Mesenchymal stem cell (in vitro differentiated cells and primary cell): ENCODE data around the gene PIGZ.
"Not testable (repeated sequence)": the region's sequence is repeated elsewhere in the genome, so short reads cannot be mapped to it uniquely, and the experiment has no call there.

Experiments used
- DNase-seq: peaks from one replicate; pipeline ENCODE4 v3.0.0-alpha.2; 2013
- H2AFZ ChIP-seq: one replicate; pipeline ENCODE4 v1.6.1; 2013; ENCODE audit warnings: low read depth, mild to moderate bottlenecking, control low read depth, inconsistent platforms, low read length, moderate library complexity
- H2AK5ac ChIP-seq: 2 replicates; pipeline ENCODE4 v1.6.1; 2013; ENCODE audit warnings: low read length, moderate library complexity, mild to moderate bottlenecking, inconsistent platforms; ENCODE audit not compliant: severe bottlenecking
- H2BK120ac ChIP-seq: one replicate; pipeline ENCODE4 v1.6.1; 2013; ENCODE audit warnings: low read depth, mild to moderate bottlenecking, inconsistent platforms, low read length, moderate library complexity
- H2BK12ac ChIP-seq, 2 experiments: one replicate each; pipeline ENCODE4 v1.6.1; 2013; ENCODE audit warnings: inconsistent platforms in 2 of 2, low read length in 2 of 2, mild to moderate bottlenecking in 2 of 2, moderate library complexity in 2 of 2, control low read depth in 1 of 2
- H2BK15ac ChIP-seq: one replicate; pipeline ENCODE4 v1.6.1; 2013; ENCODE audit warnings: mild to moderate bottlenecking, low read depth, inconsistent platforms; ENCODE audit not compliant: poor library complexity, severe bottlenecking
- H2BK5ac ChIP-seq: 2 replicates; pipeline ENCODE4 v1.6.1; 2013; ENCODE audit warnings: low read depth, mild to moderate bottlenecking, low read length, control low read depth, inconsistent platforms; ENCODE audit not compliant: poor library complexity, severe bottlenecking
- H3K14ac ChIP-seq, 2 experiments: one replicate each; pipeline ENCODE4 v1.6.1; 2013; ENCODE audit warnings: inconsistent platforms in 2 of 2, low read length in 2 of 2, control low read depth in 1 of 2, mild to moderate bottlenecking in 1 of 2, moderate library complexity in 1 of 2
- H3K18ac ChIP-seq, 2 experiments: one replicate each; pipeline ENCODE4 v1.6.1; 2013; ENCODE audit warnings: inconsistent platforms in 2 of 2, low read length in 2 of 2, control low read depth in 1 of 2, low read depth in 1 of 2, mild to moderate bottlenecking in 1 of 2
- H3K23ac ChIP-seq, 2 experiments: one replicate each; pipeline ENCODE4 v1.6.1; 2013; ENCODE audit warnings: inconsistent platforms in 2 of 2, low read length in 2 of 2, mild to moderate bottlenecking in 2 of 2, moderate library complexity in 2 of 2, control low read depth in 1 of 2
- H3K27ac ChIP-seq: 2 replicates; pipeline ENCODE4 v1.5.1; 2013; ENCODE audit warnings: mild to moderate bottlenecking, moderate library complexity, low read length, control low read depth, inconsistent platforms; ENCODE audit not compliant: poor library complexity, severe bottlenecking
- H3K27me3 ChIP-seq, 2 experiments: 2 replicates each; pipeline versions ENCODE4 v1.6.1 to v1.7.0; 2013; ENCODE audit warnings: low read length in 2 of 2, mild to moderate bottlenecking in 2 of 2, moderate library complexity in 2 of 2, control low read depth in 1 of 2, inconsistent platforms in 1 of 2; ENCODE audit not compliant: control insufficient read depth in 1 of 2, insufficient read depth in 1 of 2
- H3K36me3 ChIP-seq, 2 experiments: 2 replicates each; pipeline versions ENCODE4 v1.6.1 to v1.7.0; 2013; ENCODE audit warnings: low read length in 2 of 2, control low read depth in 1 of 2, inconsistent platforms in 1 of 2, low read depth in 1 of 2, mild to moderate bottlenecking in 1 of 2; ENCODE audit not compliant: insufficient read depth in 2 of 2, control insufficient read depth in 1 of 2
- H3K4ac ChIP-seq, 2 experiments: one replicate each; pipeline ENCODE4 v1.6.1; 2013; ENCODE audit warnings: inconsistent platforms in 2 of 2, low read length in 2 of 2, mild to moderate bottlenecking in 2 of 2, moderate library complexity in 2 of 2, control low read depth in 1 of 2, low read depth in 1 of 2
- H3K4me1 ChIP-seq: 2 replicates; pipeline ENCODE4 v1.6.1; 2013; ENCODE audit warnings: low read depth, low read length, control low read depth; ENCODE audit not compliant: control insufficient read depth, insufficient read depth
- H3K4me2 ChIP-seq: 2 replicates; pipeline ENCODE4 v1.6.1; 2013; ENCODE audit warnings: low read length, mild to moderate bottlenecking, inconsistent platforms; ENCODE audit not compliant: poor library complexity, severe bottlenecking
- H3K4me3 ChIP-seq, 2 experiments: 2 replicates each; pipeline versions ENCODE4 v1.5.1 to v1.7.0; 2013; ENCODE audit warnings: low read length in 2 of 2, mild to moderate bottlenecking in 2 of 2, control low read depth in 1 of 2, low read depth in 1 of 2; ENCODE audit not compliant: insufficient read depth in 1 of 2
- H3K79me1 ChIP-seq: replicated peaks from 2 replicates; pipeline ENCODE4 v1.6.1; 2013; ENCODE audit warnings: mild to moderate bottlenecking, control low read depth, low read length, inconsistent platforms; ENCODE audit not compliant: poor library complexity, severe bottlenecking
- H3K9ac ChIP-seq: 2 replicates; pipeline ENCODE4 v1.7.0; 2013; ENCODE audit warnings: mild to moderate bottlenecking, low read length, moderate library complexity
- H3K9me3 ChIP-seq: 2 replicates; pipeline ENCODE4 v1.7.0; 2013; ENCODE audit warnings: mild to moderate bottlenecking, low read length; ENCODE audit not compliant: control insufficient read depth
- H4K8ac ChIP-seq: one replicate; pipeline ENCODE4 v1.6.1; 2013; ENCODE audit warnings: inconsistent platforms, mild to moderate bottlenecking, low read length, moderate library complexity
- H4K91ac ChIP-seq: one replicate; pipeline ENCODE4 v1.6.1; 2013; ENCODE audit warnings: mild to moderate bottlenecking, low read length, inconsistent platforms
- WGBS: methylation state at CpG from one replicate; pipeline ENCODE4 v1.1.7; 2013; ENCODE audit warnings: mixed read lengths; 5-methylcytosine and 5-hydroxymethylcytosine counted together

PIGZ gene

GRCh38 chr3:196944037-196944790 lies 24.4 kb downstream of the PIGZ start:
- not testable (repeated sequence) for H2AK5ac ChIP-seq, H3K4ac ChIP-seq, H2BK12ac ChIP-seq, H2BK120ac ChIP-seq, H3K27ac ChIP-seq, H3K79me1 ChIP-seq, H3K14ac ChIP-seq, H3K4me2 ChIP-seq, H2BK15ac ChIP-seq, H3K27me3 ChIP-seq, H3K9me3 ChIP-seq, H2AFZ ChIP-seq, H2BK5ac ChIP-seq, H4K91ac ChIP-seq, H3K23ac ChIP-seq, H4K8ac ChIP-seq, H3K18ac ChIP-seq, DNase-seq
- Histone ChIP-seq H3K4me3 (peak overlapping the region in 1 of 2 experiments; percentile 99), H3K9ac (peak overlapping the region; percentile 99), H3K4me1 (peaks cover 13% of the 10 kb centered on the region), H3K36me3 (peaks cover 19 to 22% of the 10 kb centered on the region in 2 experiments)
- 87% methylated on average over 12 of the region's 14 CpGs for WGBS

GRCh38 chr3:196942915-196943277 lies 25.7 kb downstream of the PIGZ start:
- peak overlapping the region; percentile 92 for H4K91ac ChIP-seq
- peak overlapping the region in 1 of 2 experiments; percentile 79 for H3K23ac ChIP-seq
- H2BK15ac ChIP-seq = no peak overlapping the region
- H3K9ac ChIP-seq = peak overlapping the region; percentile 99
- H3K27ac ChIP-seq = peak overlapping the region; percentile 19
- peak overlapping the region; percentile 99 to 100 for H3K4me3 ChIP-seq
- DNase-seq = peak; percentile 27
- H3K9me3 ChIP-seq = no peaks in the 10 kb centered on the region
- peaks cover 25 to 32% of the 10 kb centered on the region in 2 experiments for H3K36me3 ChIP-seq
- peak overlapping the region; percentile 87 for H2AFZ ChIP-seq
- H3K14ac ChIP-seq = no peak overlapping the region
- H3K79me1 ChIP-seq = peaks cover 8% of the 10 kb centered on the region
- no peak overlapping the region for H2BK5ac ChIP-seq
- peaks cover 11% of the 10 kb centered on the region for H3K4me1 ChIP-seq
- no peak overlapping the region for H2AK5ac ChIP-seq
- peak overlapping the region; percentile 95 for H3K4me2 ChIP-seq
- H2BK12ac ChIP-seq = no peak overlapping the region
- no peak overlapping the region for H2BK120ac ChIP-seq
- under 1% methylated on average over 25 of the region's 25 CpGs for WGBS
- peak overlapping the region; percentile 100 for H4K8ac ChIP-seq
- H3K27me3 ChIP-seq = no peaks in the 10 kb centered on the region
- peak overlapping the region in 1 of 2 experiments; percentile 76 for H3K18ac ChIP-seq
- H3K4ac ChIP-seq = peak overlapping the region; percentile 81 to 93

- Histone ChIP-seq H3K27ac (peak within 1 kb of the TSS; percentile 98), H4K91ac (peak within 1 kb of the TSS; percentile 92), H3K4ac (peak within 1 kb of the TSS; percentile 81 to 93), H2AK5ac (no peak within 1 kb of the TSS), H3K4me2 (peak within 1 kb of the TSS; percentile 95), H3K23ac (peak within 1 kb of the TSS; percentile 79), H3K79me1 (peaks cover 11% of the 10 kb centered on the region), H2BK15ac (peak within 1 kb of the TSS; percentile 54), H2BK5ac (no peak within 1 kb of the TSS), H3K18ac (peak within 1 kb of the TSS; percentile 83 to 93), H3K27me3 (no peaks in the 10 kb centered on the region), H3K9me3 (no peaks in the 10 kb centered on the region), H2BK120ac (no peak within 1 kb of the TSS), H2BK12ac (no peak within 1 kb of the TSS), H3K4me1 (peaks cover 11% of the 10 kb centered on the region), H3K4me3 (peak within 1 kb of the TSS; percentile 99 to 100), H2AFZ (peak within 1 kb of the TSS; percentile 87), H4K8ac (peak within 1 kb of the TSS; percentile 100), H3K36me3 (peaks cover 25 to 37% of the 10 kb centered on the region in 2 experiments), H3K14ac (peak within 1 kb of the TSS in 1 of 2 experiments; percentile 79), H3K9ac (peak within 1 kb of the TSS; percentile 99)
- under 1% methylated on average over 74 of the region's 77 CpGs for WGBS
- DNase-seq = peak; percentile 98
Measured at GRCh38 chr3:196942226-196942914, 26.3 kb downstream of the PIGZ start, which contains the start of gene NCBP2. Gene NCBP2, minus strand, starts transcription at chr3:196942528. Its CDS starts 25 bp downstream, at chr3:196942503.

- peaks cover 29 to 41% of the 10 kb centered on the region in 2 experiments for H3K36me3 ChIP-seq
- H3K9ac ChIP-seq = peak overlapping the region; percentile 99
- H2BK15ac ChIP-seq = peak overlapping the region; percentile 54
- H2AFZ ChIP-seq = peak overlapping the region; percentile 7
- H3K27me3 ChIP-seq = no peaks in the 10 kb centered on the region
- no peak overlapping the region for H2AK5ac ChIP-seq
- peak overlapping the region in 1 of 2 experiments; percentile 56 for H3K14ac ChIP-seq
- H3K9me3 ChIP-seq = no peaks in the 10 kb centered on the region
- H4K91ac ChIP-seq = peak overlapping the region; percentile 89
- H3K79me1 ChIP-seq = peaks cover 16% of the 10 kb centered on the region
- H3K4me2 ChIP-seq = peak overlapping the region; percentile 74
- no peak overlapping the region for H2BK120ac ChIP-seq
- under 1% methylated on average over 31 of the region's 31 CpGs for WGBS
- H3K4me1 ChIP-seq = peaks cover 11% of the 10 kb centered on the region
- H2BK5ac ChIP-seq = no peak overlapping the region
- peak overlapping the region; percentile 99 to 100 for H3K4me3 ChIP-seq
- no peak for DNase-seq
- peak overlapping the region; percentile 62 to 76 for H3K4ac ChIP-seq
- no peak overlapping the region for H3K23ac ChIP-seq
- H4K8ac ChIP-seq = peak overlapping the region; percentile 85
- H3K18ac ChIP-seq = peak overlapping the region; percentile 30 to 83
- no peak overlapping the region for H2BK12ac ChIP-seq
- H3K27ac ChIP-seq = peak overlapping the region; percentile 98
Measured at GRCh38 chr3:196941729-196942225, 26.9 kb downstream of the PIGZ start.
